Stimulated activated naive CD8-positive, alpha-beta T cell treated with anti-CD3 and anti-CD28 coated beads, Interleukin-15, Interleukin-2, amounts not matched to agents 100 ng/mL and 50 ng/mL, for 24 hours (primary cell): Measurements from ENCODE around the gene TMX1.

Source experiments
- H3K27ac Mint-ChIP-seq: one replicate; pipeline ENCODE4 v1.8.0; 2021; ENCODE audit warnings: mild to moderate bottlenecking, mixed read lengths
- H3K27me3 Mint-ChIP-seq: one replicate; pipeline ENCODE4 v1.8.0; 2021; ENCODE audit warnings: mixed read lengths
- H3K36me3 Mint-ChIP-seq: one replicate; pipeline ENCODE4 v1.8.0; 2021; ENCODE audit warnings: low read depth, mixed read lengths
- H3K4me1 Mint-ChIP-seq: one replicate; pipeline ENCODE4 v1.8.0; 2021; ENCODE audit warnings: low read depth, mixed read lengths
- H3K4me3 Mint-ChIP-seq: one replicate; pipeline ENCODE4 v1.8.0; 2021; ENCODE audit warnings: mild to moderate bottlenecking, mixed read lengths
- H3K9me3 Mint-ChIP-seq: one replicate; pipeline ENCODE4 v1.8.0; 2021; ENCODE audit warnings: mixed read lengths

TMX1 gene

DNA sequence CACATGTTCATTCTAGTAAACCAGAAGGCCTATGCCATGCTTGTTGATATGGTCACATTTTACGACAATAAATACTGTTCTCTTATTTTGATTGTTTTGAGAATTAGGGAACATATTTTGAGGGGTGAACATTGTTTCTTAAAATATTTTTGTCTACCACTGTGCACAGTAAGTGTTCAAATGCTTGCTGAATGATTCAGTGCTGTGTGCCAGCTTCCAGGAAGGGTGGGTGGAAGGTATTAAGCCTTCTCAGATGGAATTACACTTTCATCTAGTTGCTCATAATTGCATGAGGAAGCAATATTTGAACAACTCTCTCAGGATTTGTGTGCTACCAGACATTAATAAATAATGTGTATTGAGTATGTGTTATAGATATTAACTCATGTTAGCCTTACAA lies 15.5 kb upstream of the TMX1 start:
- H3K36me3 Mint-ChIP-seq = no peaks in the 10 kb centered on the region
- H3K27ac Mint-ChIP-seq = no peak overlapping the region
- H3K27me3 Mint-ChIP-seq = no peaks in the 10 kb centered on the region
- no peaks in the 10 kb centered on the region for H3K4me1 Mint-ChIP-seq
- peaks cover 3% of the 10 kb centered on the region for H3K9me3 Mint-ChIP-seq
- H3K4me3 Mint-ChIP-seq = no peak overlapping the region

- no peaks in the 10 kb centered on the region for H3K4me1 Mint-ChIP-seq
- H3K27ac Mint-ChIP-seq = no peak overlapping the region
- H3K27me3 Mint-ChIP-seq = no peaks in the 10 kb centered on the region
- peaks cover 3% of the 10 kb centered on the region for H3K9me3 Mint-ChIP-seq
- no peak overlapping the region for H3K4me3 Mint-ChIP-seq
- H3K36me3 Mint-ChIP-seq = no peaks in the 10 kb centered on the region
Observed at GRCh38 chr14:51225751-51226150, 14.3 kb upstream of the TMX1 start.

DNA sequence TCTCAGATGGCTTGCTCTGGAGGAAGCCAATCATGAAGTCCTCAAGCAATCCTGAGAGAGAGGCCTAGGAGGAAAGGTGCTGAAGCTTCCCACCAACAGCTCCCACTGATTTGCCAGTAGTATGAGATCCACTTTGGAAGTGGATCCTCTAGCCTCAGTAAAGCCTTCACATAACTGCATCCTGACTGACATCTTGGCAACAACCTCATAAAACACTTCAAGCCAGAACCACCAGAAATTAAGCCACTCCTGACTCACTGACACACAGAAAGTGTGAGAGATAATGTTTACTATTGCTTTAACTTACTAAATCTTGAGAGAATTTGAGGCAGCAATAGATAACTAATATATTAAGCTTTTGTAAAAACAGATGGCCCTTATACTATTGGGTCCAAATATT lies 11.7 kb upstream of the TMX1 start:
- Mint-ChIP-seq H3K27me3 (no peaks in the 10 kb centered on the region), H3K9me3 (peaks cover under 1% of the 10 kb centered on the region), H3K4me1 (no peaks in the 10 kb centered on the region), H3K36me3 (no peaks in the 10 kb centered on the region), H3K27ac (no peak overlapping the region), H3K4me3 (no peak overlapping the region)

DNA sequence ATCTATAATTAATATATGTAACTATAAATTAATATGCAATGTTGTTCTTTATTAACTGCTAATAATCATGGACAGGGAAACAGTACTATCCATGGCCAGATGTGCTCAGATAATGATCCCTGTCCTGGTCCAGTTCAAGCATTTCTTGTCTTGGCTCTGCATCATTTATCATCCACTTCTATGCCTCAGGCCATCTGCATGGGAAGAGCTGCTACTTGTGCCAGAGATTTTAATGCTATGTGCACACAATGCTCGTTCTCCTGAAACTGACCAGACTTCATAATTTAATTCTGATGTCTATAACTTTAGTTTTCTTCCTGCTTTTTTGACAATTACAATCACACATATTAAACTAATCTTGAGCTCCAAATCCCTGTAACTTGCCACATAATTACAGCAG lies 11.2 kb upstream of the TMX1 start:
- no peak overlapping the region for H3K4me3 Mint-ChIP-seq
- H3K36me3 Mint-ChIP-seq = no peaks in the 10 kb centered on the region
- H3K4me1 Mint-ChIP-seq = no peaks in the 10 kb centered on the region
- H3K27me3 Mint-ChIP-seq = no peaks in the 10 kb centered on the region
- no peak overlapping the region for H3K27ac Mint-ChIP-seq
- no peaks in the 10 kb centered on the region for H3K9me3 Mint-ChIP-seq

GRCh38 chr14:51236314-51236713 lies 3.7 kb upstream of the TMX1 start:
- Mint-ChIP-seq H3K9me3 (no peaks in the 10 kb centered on the region), H3K27me3 (no peaks in the 10 kb centered on the region), H3K4me1 (peaks cover 17% of the 10 kb centered on the region), H3K36me3 (no peaks in the 10 kb centered on the region), H3K27ac (no peak overlapping the region), H3K4me3 (no peak overlapping the region)

DNA sequence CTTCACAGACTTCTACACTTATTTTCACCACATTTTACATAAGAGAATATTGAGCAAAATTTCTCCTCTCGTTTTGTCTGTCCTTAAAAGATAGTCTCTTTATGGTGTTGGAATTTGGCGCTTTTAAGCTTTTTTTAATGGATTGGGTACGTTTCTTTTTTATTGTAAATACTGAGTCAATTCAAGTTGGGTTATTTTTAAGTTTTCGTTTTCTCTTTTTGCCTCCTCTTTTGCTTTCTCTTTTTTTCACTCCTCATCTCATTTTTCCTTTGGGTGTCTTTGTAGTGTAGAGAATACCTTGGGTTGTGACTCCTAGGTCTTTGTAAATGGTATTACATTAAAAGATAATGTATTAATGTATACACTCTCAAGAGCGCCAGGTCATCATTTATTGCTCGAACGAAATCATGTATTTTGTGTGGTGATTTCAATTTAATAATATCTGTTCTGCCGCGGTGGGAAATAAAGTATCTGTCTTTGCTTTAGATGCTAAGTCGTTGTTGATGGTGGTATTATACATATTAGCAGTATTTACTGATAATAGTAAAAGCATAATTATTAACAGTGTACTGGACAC lies 845 bp downstream of the TMX1 start:
- Mint-ChIP-seq H3K9me3 (no peaks in the 10 kb centered on the region), H3K36me3 (peaks cover 26% of the 10 kb centered on the region), H3K4me1 (peaks cover 34% of the 10 kb centered on the region), H3K4me3 (no peak overlapping the region), H3K27me3 (no peaks in the 10 kb centered on the region), H3K27ac (no peak overlapping the region)

GRCh38 chr14:51242545-51243490 lies 2.8 kb downstream of the TMX1 start:
- H3K4me1 Mint-ChIP-seq = peaks cover 34% of the 10 kb centered on the region
- H3K4me3 Mint-ChIP-seq = no peak overlapping the region
- peaks cover 38% of the 10 kb centered on the region for H3K36me3 Mint-ChIP-seq
- H3K27ac Mint-ChIP-seq = no peak overlapping the region
- no peaks in the 10 kb centered on the region for H3K27me3 Mint-ChIP-seq
- H3K9me3 Mint-ChIP-seq = no peaks in the 10 kb centered on the region

DNA sequence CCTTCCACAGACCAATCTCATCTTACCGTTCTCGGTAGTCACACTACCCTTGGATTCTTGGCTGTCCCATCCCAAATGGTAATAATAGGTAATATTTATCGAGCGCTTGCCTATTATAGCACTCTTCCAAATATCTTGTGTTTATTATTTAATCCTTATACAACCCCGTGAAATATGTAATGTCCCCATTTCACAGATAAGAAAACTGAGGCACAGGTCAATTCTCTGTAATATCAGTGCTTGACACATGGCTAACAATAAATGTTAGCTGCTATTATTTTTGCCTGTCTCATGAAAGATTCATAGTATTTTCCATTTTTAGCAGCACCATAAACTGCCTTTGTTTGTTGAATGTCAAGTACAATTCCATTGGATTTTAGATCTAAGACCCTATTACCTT lies 4.5 kb downstream of the TMX1 start:
- Mint-ChIP-seq H3K9me3 (no peaks in the 10 kb centered on the region), H3K27me3 (no peaks in the 10 kb centered on the region), H3K36me3 (peaks cover 56% of the 10 kb centered on the region), H3K27ac (no peak overlapping the region), H3K4me1 (peaks cover 35% of the 10 kb centered on the region), H3K4me3 (no peak overlapping the region)

GRCh38 chr14:51246032-51246431 lies 6.0 kb downstream of the TMX1 start:
- Mint-ChIP-seq H3K36me3 (peaks cover 70% of the 10 kb centered on the region), H3K9me3 (no peaks in the 10 kb centered on the region), H3K27me3 (no peaks in the 10 kb centered on the region), H3K4me1 (peaks cover 35% of the 10 kb centered on the region), H3K4me3 (no peak overlapping the region), H3K27ac (peak overlapping the region; percentile 23)

DNA sequence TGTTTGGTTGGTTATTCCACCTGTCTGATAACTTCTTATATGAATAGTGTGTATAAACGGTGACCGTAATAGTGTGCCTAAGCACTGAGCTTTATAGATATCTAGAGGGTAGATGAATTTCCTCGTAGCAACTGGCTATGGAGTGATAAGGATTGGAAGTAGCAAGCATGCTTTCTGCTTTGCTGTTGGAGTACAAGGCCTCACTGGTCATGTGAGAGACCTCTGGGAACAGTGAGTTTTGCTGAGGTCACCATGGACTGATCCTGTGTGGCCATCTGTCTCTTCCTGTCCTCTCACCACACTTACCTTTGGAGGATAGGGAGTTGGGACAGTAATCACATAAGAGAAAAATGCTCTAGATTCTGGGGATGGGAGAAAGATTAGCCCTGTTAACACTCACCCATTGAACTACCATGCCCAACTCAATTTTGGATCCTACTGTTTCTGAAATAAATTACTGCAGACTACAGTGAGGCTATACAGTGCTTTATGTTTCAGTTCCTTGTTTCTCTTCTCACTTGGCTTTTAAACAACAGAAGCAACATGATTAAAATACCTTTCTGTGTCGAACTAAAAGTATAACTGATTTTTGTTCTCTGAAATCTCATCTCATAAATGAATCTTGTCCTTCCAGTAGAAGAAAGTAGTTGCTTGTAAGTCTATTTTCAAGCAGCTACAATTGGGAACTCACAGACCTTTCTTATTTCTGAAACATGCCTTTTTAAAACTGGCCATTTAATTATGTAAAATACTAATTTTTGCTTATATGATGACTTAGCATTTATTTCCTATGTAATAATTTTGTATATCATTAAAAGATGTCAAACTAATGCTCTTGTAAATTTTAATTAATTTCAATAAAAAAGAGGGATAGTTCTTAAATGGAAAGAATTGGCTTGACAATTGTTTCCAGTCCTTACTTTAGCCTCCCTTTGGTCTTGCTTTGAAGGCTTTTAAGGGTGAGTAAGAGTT lies 8.3 kb downstream of the TMX1 start:
- H3K27me3 Mint-ChIP-seq = no peaks in the 10 kb centered on the region
- no peak overlapping the region for H3K27ac Mint-ChIP-seq
- H3K9me3 Mint-ChIP-seq = no peaks in the 10 kb centered on the region
- H3K4me3 Mint-ChIP-seq = no peak overlapping the region
- peaks cover 35% of the 10 kb centered on the region for H3K4me1 Mint-ChIP-seq
- H3K36me3 Mint-ChIP-seq = peaks cover 85% of the 10 kb centered on the region

DNA sequence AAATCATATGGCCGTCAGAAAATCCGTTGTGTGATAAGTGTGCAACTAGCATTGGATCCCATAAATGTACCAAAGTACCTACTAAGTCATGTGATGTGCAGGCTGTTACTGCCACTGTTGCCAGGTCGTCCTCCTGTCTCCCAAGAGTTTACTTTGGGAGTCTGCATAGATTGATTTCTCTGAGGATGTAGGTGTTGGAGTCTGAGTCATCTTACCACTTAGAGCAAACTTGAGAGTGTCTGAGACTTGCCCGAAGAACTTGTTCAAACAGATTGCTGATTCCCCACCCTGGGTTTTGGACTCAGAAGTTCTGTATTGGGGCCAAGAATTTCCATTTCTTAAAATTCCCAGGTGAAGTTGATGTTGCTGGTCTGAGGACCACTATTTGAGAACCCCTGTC lies 11.4 kb downstream of the TMX1 start:
- no peaks in the 10 kb centered on the region for H3K27me3 Mint-ChIP-seq
- H3K36me3 Mint-ChIP-seq = peaks cover 87% of the 10 kb centered on the region
- no peak overlapping the region for H3K4me3 Mint-ChIP-seq
- peaks cover 11% of the 10 kb centered on the region for H3K4me1 Mint-ChIP-seq
- H3K9me3 Mint-ChIP-seq = no peaks in the 10 kb centered on the region
- H3K27ac Mint-ChIP-seq = no peak overlapping the region

- H3K4me1 Mint-ChIP-seq = no peaks in the 10 kb centered on the region
- H3K27ac Mint-ChIP-seq = no peak overlapping the region
- H3K9me3 Mint-ChIP-seq = peaks cover 7% of the 10 kb centered on the region
- H3K4me3 Mint-ChIP-seq = no peak overlapping the region
- H3K36me3 Mint-ChIP-seq = peaks cover 88% of the 10 kb centered on the region
- H3K27me3 Mint-ChIP-seq = no peaks in the 10 kb centered on the region
Observed at GRCh38 chr14:51253880-51254279, 13.8 kb downstream of the TMX1 start.

DNA sequence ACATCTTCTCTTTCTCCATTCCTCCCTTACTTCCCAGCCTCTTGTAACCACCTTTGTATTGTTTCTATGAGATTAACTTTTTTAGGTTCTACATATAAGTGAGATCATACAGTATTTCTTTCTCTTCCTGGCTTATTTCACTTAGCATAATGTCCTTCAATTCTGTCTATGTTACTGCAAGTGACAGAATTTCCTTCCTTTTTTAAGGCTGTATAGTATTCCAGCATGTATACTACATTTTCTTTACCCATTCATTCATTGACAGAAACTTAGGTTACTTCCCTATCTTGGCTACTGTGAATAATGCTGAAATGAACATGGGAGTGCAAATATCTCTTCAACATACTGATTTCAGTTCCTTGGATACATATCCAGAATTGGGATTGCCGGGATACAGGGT lies 18.2 kb downstream of the TMX1 start:
- no peak overlapping the region for H3K27ac Mint-ChIP-seq
- peaks cover 7% of the 10 kb centered on the region for H3K9me3 Mint-ChIP-seq
- H3K4me1 Mint-ChIP-seq = peaks cover 23% of the 10 kb centered on the region
- H3K4me3 Mint-ChIP-seq = no peak overlapping the region
- H3K27me3 Mint-ChIP-seq = no peaks in the 10 kb centered on the region
- peaks cover 62% of the 10 kb centered on the region for H3K36me3 Mint-ChIP-seq

DNA sequence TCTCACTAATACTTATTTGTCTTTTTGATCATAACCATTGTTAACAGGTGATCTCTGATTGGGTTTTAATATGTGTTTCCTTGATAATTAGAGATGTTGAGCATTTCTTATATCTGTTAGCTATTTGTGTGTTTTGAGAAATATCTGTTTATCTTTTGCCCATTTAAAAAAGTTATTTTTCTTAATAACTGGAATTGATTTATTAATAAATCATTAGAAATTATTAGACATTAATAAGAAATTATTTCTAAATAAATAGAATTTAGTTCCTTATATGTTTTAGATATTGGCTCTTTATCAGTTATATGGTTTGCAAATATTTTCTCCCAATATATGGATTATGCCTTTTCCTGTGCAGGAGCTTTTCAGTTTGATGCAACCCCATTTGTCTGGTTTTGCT lies 18.7 kb downstream of the TMX1 start:
- H3K4me3 Mint-ChIP-seq = no peak overlapping the region
- peaks cover 57% of the 10 kb centered on the region for H3K36me3 Mint-ChIP-seq

GRCh38 chr14:51260225-51260624 lies 20.2 kb downstream of the TMX1 start:
- peaks cover 51% of the 10 kb centered on the region for H3K36me3 Mint-ChIP-seq
- peak overlapping the region; percentile 0 for H3K4me3 Mint-ChIP-seq
- H3K4me1 Mint-ChIP-seq = peaks cover 23% of the 10 kb centered on the region
- H3K9me3 Mint-ChIP-seq = peaks cover 7% of the 10 kb centered on the region
- no peaks in the 10 kb centered on the region for H3K27me3 Mint-ChIP-seq
- H3K27ac Mint-ChIP-seq = peak overlapping the region; percentile 84

More for the DNA sequence above, 18.7 kb downstream of the TMX1 start:
- Mint-ChIP-seq H3K27me3 (no peaks in the 10 kb centered on the region), H3K9me3 (peaks cover 7% of the 10 kb centered on the region), H3K27ac (no peak overlapping the region), H3K4me1 (peaks cover 23% of the 10 kb centered on the region)
